ENCODE data around the gene CNOT1.
"Not testable (repeated sequence)": the region's sequence is repeated elsewhere in the genome, so short reads cannot be mapped to it uniquely, and the experiment has no call there.

Gene CNOT1

DNA sequence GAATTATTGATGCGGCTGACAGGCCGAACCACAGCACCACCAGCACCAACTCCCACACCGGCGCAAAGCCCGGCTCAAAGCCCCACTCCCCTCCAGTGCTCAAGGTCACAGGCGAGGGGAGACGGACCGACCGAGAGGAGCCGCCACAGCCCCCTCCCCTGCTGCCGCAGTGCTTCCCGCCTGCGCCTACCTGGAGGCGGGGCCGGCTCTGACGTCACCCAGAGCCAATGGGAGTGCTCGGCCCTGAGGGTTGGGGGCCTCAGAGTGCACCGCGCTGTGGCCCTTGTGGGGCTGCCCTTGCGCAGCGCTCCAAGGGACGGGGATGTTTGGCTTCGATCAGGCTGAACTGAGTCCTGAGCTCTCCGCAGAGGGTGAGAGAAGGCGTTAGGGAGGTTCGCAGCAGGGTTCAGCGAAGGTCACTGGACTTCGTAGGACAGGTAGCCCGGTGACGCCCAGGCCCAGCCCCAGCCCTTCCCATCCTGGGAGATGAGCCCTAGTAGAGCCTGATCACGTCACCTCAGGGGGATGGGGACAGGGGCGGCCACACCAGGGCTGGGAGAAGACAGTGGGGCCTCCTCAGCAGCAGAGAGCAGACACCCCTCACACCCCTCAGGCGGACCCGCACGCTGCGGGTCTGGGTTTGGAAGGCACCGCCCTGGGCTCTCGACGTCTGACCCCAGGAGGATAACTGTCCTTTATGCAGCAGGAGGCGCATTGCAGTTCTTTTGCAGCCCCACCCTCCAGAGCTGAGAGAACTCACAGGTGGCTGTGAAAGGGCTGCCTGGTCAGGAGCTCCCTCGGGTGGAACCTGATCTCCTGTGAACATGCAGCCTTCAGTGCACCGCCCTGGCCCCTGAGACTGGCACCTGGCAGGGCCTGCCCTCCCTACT, 128.1 kb downstream of the CNOT1 start:
- peak; percentile 40 for DNase-seq

DNA sequence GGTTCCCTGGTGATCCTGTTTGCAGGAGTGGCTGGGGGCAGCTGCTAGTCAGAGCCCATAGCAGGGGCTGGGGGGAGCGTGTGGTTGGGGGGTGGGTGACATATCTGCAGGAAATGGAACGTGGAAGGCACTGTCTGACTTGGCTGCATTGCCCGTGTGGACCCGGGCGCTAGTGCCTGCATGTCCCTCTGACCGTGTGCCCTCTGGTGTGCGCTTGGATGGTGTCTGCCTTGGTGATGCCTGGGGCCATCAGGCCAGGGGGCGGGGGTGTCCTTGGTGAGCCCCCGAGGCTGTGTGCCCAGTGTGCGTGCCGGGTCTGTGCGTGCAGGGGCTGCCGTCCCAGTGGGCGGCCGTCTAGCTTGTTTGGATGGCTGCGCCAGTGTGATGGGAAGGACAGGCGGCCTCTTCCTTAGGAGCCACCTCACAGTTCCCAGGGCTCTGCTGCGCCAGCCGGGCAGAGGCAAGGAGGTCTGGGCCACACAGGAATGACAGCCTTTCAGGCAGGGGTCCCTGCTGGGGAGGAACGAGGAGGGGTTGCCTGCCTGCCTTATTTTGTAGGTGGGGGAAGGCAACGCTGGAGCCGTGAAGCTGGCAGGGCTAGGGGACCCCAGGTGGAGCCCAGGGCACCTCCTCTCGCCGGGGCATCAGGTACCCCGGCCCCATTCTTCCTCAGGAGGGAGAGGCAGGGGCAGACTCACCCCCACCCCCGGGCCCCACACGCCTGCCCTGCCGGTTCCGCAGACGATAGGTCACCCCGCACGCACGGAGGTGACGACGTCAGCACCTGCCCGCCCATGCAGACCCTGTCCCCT, 129.0 kb downstream of the CNOT1 start:
- no peak for DNase-seq

DNA sequence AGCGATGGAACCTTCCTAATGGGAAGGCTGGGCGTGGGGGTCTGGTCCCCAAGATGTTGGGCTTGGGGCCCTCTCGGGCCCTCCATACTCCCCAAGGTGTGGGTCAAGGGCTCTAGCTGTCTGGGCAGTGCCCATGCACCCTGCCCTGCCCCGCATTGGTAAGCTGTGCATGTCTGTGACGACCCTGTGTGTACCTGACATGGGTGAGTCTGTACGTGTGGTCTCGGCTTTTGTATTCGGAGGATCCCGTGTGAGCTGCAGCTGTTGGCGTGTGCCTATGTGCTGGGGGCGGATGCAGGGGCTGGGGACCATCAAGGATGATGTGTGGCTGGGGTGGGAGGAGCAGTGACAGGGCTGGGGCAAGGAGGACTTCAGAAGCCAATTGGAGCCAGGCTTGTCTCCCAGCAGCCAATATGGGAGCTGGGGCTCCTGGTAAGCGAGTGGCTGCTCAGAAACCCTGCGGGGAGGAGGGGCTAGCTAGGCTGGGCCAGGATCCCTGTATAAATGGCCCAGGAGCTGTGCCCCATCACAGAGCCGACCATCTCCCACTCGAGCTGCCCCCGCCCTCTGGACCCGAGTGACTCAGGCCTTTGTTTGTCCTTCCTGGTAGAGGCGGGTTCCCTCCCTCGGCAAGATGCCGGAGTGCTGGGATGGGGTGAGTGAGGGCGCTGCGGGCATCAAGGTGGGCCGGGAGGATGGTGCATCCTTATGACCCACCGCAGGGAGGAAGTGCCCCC, 129.8 kb downstream of the CNOT1 start, which contains the start of gene NDRG4:
NDRG4 (plus strand) TSS at position 529 of the 737 bp plus-strand sequence; CDS start at position 635, 106 bp downstream.
- peak; percentile 30 for DNase-seq

DNA sequence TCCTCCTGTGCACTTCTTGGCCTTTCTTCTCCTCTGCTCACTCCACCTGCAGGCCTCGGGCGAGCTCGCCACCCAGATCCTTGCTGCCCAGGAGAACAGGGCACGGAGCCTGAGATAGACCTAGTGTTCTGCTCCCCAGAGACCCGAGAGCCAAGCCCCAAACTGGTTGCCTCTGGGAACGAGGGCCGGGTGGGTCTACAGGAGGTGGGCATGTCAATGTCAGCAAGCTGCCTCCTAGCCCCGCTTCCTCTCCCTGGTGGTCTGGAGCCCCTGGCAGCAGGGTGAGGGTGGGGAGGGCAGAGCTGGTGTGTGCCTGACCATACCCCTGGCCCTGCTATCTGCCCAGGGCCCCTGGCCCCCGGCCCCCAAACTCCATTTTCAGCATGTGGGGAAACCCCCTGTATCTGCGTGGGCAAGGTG, 130.5 kb downstream of the CNOT1 start:
- DNase-seq = no peak

DNA sequence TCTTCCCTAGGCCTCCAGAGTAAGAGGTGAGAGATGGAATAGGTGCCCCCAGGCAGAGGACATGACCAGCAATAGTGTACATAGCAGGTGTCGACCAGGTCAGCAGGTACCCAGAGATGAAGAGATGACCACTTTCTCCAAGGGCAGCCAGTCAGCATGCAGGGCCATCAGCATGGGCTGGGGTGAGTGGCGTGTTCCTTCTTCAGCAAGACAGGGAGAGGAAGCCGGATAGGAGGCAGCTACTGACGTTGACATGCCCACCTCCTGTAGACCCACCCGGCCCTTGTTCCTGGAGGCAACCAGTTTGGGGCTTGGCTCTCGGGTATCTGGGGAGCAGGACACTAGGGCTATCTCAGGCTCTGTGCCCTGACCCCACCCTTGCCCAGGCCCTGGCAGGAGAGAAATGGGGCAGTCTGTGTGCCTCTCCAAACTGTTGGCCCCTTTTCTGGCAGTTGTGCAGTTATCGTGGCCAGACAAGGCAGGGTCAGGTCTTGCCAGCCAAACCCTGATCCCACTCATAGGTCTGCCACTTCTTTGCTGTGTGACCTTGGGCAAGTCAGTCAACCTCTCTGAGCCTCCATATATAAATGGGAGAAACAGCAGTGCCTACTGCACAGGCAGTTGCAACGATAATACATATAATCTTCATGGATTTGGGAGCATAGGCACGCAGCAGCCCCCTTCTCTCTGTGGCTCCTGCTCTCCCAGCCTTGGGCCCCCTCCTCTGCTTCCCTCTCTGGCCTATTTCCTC, 131.1 kb downstream of the CNOT1 start:
- no peak for DNase-seq

DNA sequence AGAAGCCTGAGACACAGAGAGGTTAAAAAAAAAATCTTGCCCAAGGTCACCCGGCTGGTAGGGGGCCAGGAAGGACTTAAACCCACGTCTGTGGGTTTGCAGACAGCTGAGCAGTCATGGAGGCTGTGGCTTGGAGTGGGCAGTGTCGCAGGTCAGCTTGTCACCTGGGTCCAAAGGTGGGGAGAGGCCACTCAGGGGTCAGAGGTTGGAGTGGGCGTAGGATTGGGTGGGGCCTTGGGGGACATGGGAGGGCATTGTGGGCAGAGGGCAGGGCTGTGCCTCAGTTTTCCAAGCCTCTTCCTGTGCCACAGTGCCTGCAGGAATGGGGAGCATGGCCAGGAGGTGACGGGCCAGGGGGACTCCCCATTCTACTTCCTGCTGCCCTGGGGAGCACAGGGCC, 131.7 kb downstream of the CNOT1 start:
- DNase-seq = no peak

DNA sequence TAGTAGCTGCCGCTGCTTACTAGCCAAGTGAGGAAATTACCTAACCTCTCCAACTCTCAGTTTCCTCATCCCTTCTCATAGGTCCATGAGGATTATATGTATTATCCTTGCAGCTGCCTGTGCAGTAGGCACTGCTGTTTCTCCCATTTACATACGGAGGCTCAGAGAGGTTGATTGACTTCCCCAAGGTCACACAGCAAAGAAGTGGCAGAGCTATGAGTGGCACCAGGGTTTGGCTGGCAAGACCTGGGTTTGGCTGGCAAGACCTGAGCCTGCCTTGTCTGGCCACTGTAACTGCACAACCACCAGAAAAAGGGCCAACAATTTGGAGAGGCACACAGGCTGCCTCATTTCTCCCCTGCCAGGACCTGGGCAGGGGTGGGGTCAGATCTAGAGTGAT, 132.2 kb downstream of the CNOT1 start:
- DNase-seq = no peak

DNA sequence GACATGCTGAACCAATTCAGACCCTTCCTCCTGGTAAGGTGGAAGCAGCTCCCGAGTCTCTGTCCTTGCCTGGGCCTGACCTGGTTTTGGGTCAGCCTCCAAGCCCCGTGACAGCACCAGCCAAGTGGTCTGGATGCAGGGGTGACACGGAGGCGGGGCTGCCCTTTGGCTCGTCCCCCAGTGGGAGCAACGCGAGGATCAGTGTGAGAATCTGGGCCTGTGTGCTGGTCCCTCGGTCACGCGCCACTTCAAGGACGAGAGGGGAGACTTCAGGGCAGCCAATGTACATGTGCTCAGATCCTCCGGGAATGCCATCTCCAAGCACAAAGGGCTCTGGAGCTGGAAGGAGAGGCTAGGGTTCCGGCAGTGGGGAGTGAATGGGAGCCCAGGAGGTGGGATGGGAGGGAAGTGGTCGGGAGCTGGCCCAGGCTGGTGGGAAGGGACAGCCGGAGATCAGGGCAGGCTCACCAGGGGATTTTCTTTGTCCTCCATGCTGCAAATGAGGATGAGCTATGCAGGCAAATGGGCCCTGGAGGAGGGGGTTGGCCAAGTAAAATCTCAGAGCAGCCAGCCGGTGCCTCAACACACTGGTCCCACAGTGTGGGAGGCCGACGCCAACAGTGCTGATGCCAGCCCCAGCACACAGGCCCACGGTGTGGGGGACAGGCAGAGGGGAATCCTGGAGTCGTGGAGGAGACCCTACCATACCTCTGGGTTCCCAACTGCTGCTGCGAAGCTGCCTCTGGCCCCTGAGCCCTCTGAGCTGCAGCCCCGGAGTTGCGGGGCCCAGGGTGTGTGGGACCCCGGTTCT, 133.9 kb downstream of the CNOT1 start:
- no peak for DNase-seq

DNA sequence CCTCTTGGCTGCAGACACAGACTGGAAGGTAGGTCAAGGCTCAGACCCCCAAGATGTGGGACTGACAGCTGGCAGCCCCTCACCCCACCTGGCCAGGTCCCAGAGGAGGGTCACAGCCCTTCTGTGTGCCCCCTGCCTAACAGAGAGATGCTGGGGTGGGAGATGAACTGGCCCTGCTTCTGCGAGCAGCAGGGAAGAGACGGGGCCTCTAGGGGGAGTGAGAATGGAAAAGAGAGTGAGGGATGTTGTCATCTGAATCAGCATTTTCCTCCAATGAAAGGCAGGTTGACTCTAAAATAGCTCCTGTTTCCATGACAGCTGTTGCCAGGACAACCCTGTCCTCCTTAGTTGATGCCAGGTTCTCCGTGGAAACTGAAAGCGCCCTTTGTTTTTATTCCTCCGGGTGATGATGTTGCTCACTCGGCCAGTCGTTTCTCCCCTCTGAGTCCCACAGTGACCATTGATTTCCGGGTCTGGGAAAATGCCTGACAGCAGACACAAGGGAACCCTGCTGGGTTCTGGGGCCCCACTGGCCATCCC, 134.6 kb downstream of the CNOT1 start:
- peak; percentile 47 for DNase-seq

DNA sequence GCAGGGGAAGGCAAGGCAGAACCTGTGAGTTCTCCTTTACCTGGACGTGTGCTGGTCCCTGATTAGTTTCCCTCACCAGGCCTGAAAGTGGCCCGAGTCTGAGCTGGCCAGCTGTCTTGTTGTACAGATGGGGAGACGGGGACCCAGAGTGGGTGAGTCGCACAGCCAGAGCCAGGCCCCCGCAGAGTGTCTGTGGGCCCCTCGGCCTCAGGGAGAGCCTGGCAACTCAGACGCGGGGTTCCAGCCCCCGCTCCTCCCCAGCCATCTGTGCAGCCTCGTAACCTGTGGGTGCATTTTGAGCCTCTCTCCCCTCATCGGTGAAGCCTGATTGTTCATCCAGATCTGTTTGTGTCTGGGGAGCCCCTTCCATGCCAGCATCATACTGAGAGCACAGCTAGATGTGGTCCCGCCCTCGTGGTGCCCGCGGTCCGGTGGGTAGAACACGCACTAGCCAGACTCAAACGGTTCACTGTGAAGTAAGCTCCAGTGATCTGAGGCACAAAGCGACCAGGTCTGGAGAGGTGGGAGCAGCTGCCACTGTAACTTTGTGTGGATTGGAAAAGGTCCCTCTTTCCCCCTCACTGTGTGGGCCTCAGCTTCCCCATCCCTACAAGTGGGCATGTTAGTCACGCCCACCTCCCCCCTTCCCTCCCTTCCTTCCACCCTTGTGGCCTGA, 135.7 kb downstream of the CNOT1 start:
- no peak for DNase-seq

DNA sequence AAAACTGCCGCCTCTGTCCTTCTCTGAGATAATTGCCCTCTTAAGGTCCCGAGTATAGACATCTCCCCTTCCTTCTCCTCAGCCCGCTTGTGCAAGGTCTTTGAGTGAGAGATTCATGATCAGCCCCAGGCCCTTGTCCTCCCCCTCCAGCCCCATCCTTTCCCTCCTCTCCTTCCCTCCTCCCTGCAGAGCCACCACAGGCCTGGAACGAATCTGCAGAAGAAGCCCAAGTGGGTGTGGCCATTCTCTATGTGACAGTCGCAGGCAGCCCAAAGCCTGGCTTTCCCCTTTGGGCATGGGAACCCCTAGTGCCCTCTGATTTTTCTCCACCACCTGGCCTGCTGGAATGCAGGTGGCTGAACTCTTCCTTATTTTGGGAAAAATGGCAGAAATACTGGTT, 136.9 kb downstream of the CNOT1 start:
- DNase-seq = no peak

DNA sequence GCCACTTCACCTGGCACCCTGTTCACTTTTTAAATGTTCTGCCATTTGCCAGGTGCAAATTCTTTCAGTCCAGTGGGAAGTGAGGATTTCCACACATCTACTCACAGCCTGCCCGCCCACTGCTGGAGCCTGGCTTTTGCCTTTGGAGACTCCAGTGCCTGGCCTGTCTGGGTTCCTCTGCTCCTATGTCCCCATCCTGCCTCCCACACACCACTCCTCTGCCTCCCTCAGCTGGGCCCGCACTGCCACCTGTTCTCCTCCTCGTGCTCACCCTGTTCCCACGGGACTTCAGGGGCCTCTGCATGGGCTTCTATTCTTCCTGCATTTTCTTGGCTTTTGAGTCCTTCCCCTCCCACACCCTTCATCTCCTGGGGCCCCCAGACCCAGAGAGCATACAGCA, 137.6 kb downstream of the CNOT1 start:
- no peak for DNase-seq

DNA sequence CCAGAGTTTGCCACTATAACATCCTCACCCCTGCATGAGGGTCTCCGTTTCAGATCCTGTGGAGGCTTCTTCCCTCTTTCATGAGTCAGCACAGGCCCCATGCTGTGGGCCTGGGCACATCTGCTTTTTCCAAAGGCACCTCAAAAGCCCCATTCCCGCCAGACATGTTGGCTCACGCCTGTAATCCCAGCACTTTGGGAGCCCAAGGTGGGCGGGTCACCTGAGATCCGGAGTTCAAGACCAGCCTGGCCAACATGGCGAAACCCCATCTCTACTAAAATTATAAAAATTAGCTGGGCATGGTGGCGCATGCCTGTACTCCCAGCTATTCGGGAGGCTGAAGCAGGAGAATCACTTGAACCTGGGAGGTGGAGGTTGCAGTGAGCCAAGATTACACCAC, 139.1 kb downstream of the CNOT1 start:
- DNase-seq = not testable (repeated sequence)

DNA sequence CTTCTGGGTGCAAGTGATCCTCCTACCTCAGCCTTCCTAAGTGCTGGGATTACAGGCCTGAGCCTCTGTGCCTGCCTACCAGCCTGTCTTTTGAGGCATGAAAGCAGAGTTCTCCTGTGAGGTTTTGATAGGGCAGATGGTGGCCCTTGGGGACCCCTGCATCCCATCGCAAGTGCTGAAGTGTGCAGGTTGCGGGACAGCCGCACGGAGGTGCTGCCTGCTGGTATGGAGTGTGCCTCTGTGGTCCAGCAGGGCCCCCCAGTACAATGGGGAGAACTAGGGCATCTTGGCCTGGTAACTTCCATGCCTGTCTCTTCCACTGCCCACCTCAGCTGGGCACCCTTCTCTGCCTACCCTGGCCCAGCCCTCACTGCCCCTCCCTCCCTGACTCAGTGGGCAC, 139.6 kb downstream of the CNOT1 start:
- DNase-seq = no peak

DNA sequence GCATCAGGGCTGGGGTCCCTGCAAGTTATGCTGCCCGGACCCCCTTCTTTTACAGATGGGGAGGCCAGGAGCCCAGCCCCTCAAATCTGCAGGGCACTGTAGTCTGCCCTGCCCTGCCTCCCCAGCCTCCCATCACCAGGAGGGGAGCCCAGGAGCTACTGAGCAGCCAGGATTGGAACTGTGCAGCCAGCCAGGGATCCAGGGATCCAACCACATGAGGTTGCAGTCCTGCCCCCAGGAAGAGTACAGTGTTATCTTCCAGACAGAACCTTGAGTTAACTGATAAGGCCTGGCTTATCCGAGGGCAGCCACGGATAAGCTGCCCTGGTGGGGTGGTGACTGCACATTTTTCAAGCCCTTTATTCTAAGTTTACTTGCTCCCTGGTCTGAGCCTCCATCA, 141.1 kb downstream of the CNOT1 start:
- no peak for DNase-seq

DNA sequence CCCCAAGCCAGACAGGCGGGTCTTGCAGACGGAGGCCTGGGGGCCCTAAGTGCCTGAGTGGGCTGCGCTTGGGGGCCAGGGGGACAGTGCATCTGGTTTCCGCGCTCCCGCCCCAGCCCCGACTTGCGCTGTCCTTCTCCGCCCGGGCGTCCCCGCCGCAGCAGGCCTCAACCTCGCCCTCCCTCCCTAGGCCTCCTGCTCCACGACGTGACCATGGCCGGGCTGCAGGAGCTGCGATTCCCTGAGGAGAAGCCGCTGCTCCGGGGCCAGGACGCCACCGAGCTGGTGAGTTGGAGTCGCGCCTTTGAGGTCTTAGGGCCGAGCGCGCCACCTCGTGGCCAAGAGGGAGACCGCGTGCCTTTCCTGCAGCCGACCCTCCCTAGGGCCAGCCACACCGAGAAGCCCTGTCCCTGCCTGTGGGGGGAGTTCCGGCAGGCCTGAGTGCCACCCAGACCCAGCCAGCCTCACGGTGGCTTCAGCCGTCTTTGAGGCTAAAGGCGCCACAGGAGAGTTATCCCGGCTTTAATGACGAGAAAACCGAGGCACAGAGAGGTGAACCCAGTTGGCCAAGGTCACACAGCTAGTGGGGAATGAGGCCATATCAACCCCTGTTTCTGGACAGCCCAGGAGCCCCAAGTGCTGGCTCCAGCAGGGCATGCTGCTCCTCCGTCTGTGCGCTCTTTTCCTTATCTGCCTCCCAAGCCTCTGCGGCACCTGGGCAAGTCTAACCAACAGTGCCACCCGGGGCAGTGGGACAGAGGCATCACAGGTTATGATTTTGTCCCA, 141.9 kb downstream of the CNOT1 start:
- DNase-seq = peak; percentile 64

DNA sequence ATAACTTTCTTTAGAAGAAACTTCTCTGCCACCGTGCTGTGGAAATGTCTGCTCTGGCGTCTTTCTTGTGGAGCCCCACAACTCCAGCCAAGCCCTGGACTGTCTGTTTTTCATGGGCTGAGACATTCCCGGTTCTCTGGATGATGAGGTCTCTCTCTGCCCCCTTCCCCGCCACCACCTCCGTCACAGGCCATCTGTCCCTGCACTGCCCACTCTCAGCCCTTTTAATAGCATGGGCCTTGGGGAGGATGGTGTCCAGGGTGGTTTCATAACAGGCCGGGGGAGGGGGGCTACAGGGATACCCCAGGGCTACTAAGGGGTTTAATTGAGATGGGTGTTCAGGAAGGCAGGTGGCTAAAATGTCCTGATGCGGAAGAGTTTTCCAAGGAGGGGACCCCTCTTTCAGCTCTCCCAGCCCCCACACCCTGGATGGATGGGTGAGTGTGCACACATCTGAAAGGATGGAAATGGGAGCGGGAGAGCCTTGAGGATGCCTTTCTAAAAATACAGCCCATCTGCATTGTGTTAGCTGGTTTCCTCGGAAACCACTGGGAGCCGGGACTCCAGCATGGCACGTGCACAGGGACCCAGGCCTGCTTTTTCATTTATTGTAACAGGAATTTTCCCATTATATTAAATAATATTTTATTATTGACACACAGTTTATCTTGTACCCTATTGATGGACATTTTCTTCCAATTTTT, 144.3 kb downstream of the CNOT1 start:
- DNase-seq = no peak

DNA sequence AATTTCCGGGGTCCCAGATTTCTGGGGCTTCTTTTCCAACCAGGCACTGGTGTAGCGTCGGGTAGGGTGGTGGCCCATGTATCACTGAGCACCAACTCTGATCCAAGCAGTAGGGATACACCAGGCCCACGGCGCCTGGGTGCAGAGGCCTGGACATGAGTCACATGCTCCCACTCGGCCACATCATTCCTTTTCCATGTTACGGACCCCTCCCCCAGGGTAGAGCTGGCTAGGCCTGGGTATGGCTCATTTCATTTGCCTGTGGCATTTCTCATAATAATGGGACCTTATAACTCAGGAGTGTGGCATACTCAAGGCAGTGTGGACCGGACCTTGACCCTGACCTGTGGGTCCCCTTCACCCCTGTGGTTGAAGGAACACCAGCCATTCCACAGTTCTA, 147.7 kb downstream of the CNOT1 start:
- DNase-seq = no peak

DNA sequence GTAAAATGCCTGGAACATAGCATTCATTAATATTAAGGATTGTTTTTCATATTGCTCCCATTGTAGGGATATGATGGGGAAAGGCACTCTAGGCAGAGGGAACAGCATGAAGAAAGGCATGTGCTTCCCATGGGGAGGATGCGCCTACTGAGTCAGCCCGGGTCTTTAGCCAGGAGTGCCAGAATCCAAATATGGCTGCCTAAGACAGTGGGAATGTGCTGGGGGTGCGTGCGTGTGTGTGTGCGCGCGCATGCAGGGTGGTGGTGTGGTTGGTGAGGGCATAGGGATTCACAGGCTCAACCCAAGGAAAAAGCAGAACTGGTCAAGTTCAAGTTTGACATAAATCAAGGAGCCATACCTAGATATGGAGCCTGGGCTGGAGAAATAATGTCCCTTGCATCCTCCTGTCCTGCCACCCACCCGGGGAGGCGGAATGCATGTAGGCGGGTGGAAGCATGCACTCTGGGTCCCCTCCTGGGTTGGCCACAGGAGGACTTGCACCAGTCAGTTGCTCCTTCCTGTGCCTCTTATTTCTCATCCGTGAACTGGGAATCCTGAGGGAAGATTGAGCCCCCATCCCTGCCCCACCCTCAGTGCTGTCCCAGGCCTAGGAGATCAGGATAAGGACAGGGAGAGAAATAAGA, 148.3 kb downstream of the CNOT1 start:
- no peak for DNase-seq
